HG03558 (cell line): ENCODE results near the gene SPATS2.

Experiments
- ATAC-seq: cut with Tn5 transposase; IDR thresholded peaks from one replicate; pipeline ENCODE4 v1.9.1; 2021; ENCODE audit warnings: moderate number of reproducible peaks; ENCODE audit not compliant: unreplicated experiment; ENCODE audit errors: extremely low read depth

The SPATS2 gene

GRCh38 chr12:49564686-49565405 lies 197.6 kb downstream of the SPATS2 start:
- no peak for ATAC-seq

GRCh38 chr12:49565406-49566265 lies 198.4 kb downstream of the SPATS2 start:
- ATAC-seq, result no peak

GRCh38 chr12:49566361-49566760 lies 199.1 kb downstream of the SPATS2 start:
- ATAC-seq, result no peak

- ATAC-seq, result no peak
These were observed 200.0 kb downstream of the SPATS2 start for GRCh38 chr12:49567302-49567610.

GRCh38 chr12:49567611-49568441 lies 200.6 kb downstream of the SPATS2 start, which contains the start of gene MCRS1:
MCRS1 (minus strand) TSS chr12:49568142; CDS start chr12:49566731, 1,411 bp downstream.
- peak; percentile 57 for ATAC-seq

- no peak for ATAC-seq
These were observed 201.3 kb downstream of the SPATS2 start for GRCh38 chr12:49568442-49569162.
